ENCODE measurements around the gene RNU2-1.
"Not testable (repeated sequence)": the region's sequence is repeated elsewhere in the genome, so short reads cannot be mapped to it uniquely, and the experiment has no call there.

Gene RNU2-1

DNA sequence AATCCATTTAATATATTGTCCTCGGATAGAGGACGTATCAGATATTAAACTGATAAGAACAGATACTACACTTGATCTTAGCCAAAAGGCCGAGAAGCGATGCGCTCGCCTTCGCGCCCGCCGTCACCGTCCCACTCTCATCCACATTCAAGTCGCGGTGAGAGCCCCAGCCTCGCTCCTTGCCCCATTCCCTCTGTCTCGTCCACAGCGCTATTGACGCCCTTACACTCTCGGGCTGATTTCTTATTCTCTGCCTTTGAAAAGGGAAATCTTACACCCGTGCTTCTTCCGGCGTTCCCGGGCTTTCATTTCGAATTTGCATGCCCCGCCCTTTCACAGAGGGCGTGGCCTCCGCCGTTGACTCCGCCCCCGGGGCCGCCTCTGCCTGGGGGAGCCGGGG lies at the start of gene RNU2-1:
Gene RNU2-1 (minus strand): TSS at position 101 of the 400 bp plus-strand sequence.
- not testable (repeated sequence) for H3K36me3 ChIP-seq (ENCODE audit: control insufficient read depth, insufficient read depth, low read length); H3K4me3 ChIP-seq (ENCODE audit: low read length); H3K9ac ChIP-seq (ENCODE audit: low read length); H3K4me1 ChIP-seq (ENCODE audit: control insufficient read depth, insufficient read depth, low read length); H3K9me3 ChIP-seq (ENCODE audit: control insufficient read depth, low read length); H3K27me3 ChIP-seq (ENCODE audit: control insufficient read depth, insufficient read depth, low read length)

DNA sequence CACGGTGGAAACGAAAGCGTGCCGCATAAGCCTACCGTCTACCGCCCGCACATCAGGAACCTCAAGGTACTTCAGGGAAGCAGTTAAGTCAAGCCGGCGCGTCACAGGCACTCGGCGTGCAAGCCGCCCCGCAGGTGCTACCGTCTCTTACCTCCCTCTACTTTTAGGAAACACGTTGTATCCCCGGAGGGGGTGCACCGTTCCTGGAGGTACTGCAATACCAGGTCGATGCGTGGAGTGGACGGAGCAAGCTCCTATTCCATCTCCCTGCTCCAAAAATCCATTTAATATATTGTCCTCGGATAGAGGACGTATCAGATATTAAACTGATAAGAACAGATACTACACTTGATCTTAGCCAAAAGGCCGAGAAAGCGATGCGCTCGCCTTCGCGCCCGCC lies 39.1 kb upstream of the RNU2-1 start:
- H3K36me3 ChIP-seq (ENCODE audit: control insufficient read depth, insufficient read depth, low read length); H3K9ac ChIP-seq (ENCODE audit: low read length); H3K4me3 ChIP-seq (ENCODE audit: low read length); H3K27me3 ChIP-seq (ENCODE audit: control insufficient read depth, insufficient read depth, low read length); H3K9me3 ChIP-seq (ENCODE audit: control insufficient read depth, low read length); H3K4me1 ChIP-seq (ENCODE audit: control insufficient read depth, insufficient read depth, low read length): not testable (repeated sequence)

DNA sequence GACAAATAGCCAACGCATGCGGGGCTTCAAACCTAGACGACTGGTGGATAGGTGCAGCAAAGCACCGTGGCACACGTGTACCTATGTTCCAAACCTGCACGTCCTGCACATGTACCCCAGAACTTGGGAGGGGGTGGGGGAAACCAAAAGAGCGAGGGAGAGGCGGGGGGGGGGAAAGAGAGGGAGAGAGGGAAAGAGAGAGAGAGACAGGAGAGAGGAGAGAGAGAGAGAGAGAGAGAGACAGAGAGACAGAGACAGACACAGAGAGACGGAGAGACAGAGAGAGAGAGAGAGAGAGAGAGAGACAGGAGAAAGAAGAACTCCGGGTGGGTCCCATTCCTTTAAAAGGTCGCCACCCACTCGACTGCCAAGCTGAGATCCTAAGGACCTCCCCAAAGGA lies 38.7 kb upstream of the RNU2-1 start:
- not testable (repeated sequence) for H3K27me3 ChIP-seq (ENCODE audit: control insufficient read depth, insufficient read depth, low read length); H3K9me3 ChIP-seq (ENCODE audit: control insufficient read depth, low read length); H3K4me1 ChIP-seq (ENCODE audit: control insufficient read depth, insufficient read depth, low read length); H3K36me3 ChIP-seq (ENCODE audit: control insufficient read depth, insufficient read depth, low read length); H3K4me3 ChIP-seq (ENCODE audit: low read length); H3K9ac ChIP-seq (ENCODE audit: low read length)

DNA sequence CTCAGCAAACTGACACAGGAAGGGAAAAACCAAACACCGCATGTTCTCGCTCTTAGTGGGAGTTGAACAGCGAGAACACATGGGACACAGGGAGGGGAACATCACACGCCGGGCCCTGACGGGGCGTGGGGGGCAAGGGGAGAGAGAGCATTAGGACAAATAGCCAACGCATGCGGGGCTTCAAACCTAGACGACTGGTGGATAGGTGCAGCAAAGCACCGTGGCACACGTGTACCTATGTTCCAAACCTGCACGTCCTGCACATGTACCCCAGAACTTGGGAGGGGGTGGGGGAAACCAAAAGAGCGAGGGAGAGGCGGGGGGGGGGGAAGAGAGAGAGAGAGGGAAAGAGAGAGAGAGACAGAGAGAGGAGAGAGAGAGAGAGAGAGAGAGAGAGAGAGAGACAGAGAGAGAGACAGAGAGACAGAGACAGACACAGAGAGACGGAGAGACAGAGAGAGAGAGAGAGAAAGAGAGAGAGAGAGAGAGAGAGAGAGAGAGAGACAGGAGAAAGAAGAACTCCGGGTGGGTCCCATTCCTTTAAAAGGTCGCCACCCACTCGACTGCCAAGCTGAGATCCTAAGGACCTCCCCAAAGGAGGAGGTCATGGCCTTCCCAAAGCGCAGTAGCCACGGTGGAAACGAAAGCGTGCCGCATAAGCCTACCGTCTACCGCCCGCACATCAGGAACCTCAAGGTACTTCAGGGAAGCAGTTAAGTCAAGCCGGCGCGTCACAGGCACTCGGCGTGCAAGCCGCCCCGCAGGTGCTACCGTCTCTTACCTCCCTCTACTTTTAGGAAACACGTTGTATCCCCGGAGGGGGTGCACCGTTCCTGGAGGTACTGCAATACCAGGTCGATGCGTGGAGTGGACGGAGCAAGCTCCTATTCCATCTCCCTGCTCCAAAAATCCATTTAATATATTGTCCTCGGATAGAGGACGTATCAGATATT lies 37.1 kb upstream of the RNU2-1 start:
- H3K9ac ChIP-seq (ENCODE audit: low read length); H3K4me1 ChIP-seq (ENCODE audit: control insufficient read depth, insufficient read depth, low read length); H3K27me3 ChIP-seq (ENCODE audit: control insufficient read depth, insufficient read depth, low read length); H3K36me3 ChIP-seq (ENCODE audit: control insufficient read depth, insufficient read depth, low read length); H3K4me3 ChIP-seq (ENCODE audit: low read length); H3K9me3 ChIP-seq (ENCODE audit: control insufficient read depth, low read length): not testable (repeated sequence)

DNA sequence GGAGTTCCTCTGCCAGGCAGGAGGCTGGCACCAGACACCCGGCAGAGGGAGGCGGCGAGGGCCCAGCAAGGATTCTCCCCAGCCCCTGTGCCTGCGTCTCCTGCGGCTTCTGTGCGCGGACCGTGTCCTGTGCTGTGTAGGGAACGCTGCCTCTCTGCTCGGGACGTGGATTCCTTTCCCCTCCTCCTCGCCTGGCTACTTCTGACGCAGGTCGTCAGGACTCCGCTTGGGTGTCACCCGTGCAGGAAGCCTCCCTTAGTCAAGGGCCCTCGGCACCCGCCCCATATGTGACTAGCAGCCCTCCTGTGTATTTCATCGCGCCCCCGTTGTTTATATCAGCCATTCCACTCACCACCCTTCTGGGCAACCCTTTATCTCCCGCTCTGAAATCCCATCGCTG lies 12.7 kb upstream of the RNU2-1 start:
- H3K9me3 ChIP-seq (ENCODE audit: control insufficient read depth, low read length); H3K4me1 ChIP-seq (ENCODE audit: control insufficient read depth, insufficient read depth, low read length); H3K27me3 ChIP-seq (ENCODE audit: control insufficient read depth, insufficient read depth, low read length); H3K4me3 ChIP-seq (ENCODE audit: low read length); H3K36me3 ChIP-seq (ENCODE audit: control insufficient read depth, insufficient read depth, low read length); H3K9ac ChIP-seq (ENCODE audit: low read length): not testable (repeated sequence)

DNA sequence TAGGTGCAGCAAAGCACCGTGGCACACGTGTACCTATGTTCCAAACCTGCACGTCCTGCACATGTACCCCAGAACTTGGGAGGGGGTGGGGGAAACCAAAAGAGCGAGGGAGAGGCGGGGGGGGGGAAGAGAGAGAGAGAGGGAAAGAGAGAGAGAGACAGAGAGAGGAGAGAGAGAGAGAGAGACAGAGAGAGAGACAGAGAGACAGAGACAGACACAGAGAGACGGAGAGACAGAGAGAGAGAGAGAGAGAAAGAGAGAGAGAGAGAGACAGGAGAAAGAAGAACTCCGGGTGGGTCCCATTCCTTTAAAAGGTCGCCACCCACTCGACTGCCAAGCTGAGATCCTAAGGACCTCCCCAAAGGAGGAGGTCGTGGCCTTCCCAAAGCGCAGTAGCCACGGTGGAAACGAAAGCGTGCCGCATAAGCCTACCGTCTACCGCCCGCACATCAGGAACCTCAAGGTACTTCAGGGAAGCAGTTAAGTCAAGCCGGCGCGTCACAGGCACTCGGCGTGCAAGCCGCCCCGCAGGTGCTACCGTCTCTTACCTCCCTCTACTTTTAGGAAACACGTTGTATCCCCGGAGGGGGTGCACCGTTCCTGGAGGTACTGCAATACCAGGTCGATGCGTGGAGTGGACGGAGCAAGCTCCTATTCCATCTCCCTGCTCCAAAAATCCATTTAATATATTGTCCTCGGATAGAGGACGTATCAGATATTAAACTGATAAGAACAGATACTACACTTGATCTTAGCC lies 7.0 kb upstream of the RNU2-1 start:
- H3K4me3 ChIP-seq (ENCODE audit: low read length); H3K4me1 ChIP-seq (ENCODE audit: control insufficient read depth, insufficient read depth, low read length); H3K9ac ChIP-seq (ENCODE audit: low read length); H3K36me3 ChIP-seq (ENCODE audit: control insufficient read depth, insufficient read depth, low read length); H3K27me3 ChIP-seq (ENCODE audit: control insufficient read depth, insufficient read depth, low read length); H3K9me3 ChIP-seq (ENCODE audit: control insufficient read depth, low read length): not testable (repeated sequence)

DNA sequence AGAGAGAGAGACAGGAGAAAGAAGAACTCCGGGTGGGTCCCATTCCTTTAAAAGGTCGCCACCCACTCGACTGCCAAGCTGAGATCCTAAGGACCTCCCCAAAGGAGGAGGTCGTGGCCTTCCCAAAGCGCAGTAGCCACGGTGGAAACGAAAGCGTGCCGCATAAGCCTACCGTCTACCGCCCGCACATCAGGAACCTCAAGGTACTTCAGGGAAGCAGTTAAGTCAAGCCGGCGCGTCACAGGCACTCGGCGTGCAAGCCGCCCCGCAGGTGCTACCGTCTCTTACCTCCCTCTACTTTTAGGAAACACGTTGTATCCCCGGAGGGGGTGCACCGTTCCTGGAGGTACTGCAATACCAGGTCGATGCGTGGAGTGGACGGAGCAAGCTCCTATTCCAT lies 5.8 kb upstream of the RNU2-1 start:
- not testable (repeated sequence) for H3K27me3 ChIP-seq (ENCODE audit: control insufficient read depth, insufficient read depth, low read length); H3K9me3 ChIP-seq (ENCODE audit: control insufficient read depth, low read length); H3K4me1 ChIP-seq (ENCODE audit: control insufficient read depth, insufficient read depth, low read length); H3K36me3 ChIP-seq (ENCODE audit: control insufficient read depth, insufficient read depth, low read length); H3K9ac ChIP-seq (ENCODE audit: low read length); H3K4me3 ChIP-seq (ENCODE audit: low read length)

DNA sequence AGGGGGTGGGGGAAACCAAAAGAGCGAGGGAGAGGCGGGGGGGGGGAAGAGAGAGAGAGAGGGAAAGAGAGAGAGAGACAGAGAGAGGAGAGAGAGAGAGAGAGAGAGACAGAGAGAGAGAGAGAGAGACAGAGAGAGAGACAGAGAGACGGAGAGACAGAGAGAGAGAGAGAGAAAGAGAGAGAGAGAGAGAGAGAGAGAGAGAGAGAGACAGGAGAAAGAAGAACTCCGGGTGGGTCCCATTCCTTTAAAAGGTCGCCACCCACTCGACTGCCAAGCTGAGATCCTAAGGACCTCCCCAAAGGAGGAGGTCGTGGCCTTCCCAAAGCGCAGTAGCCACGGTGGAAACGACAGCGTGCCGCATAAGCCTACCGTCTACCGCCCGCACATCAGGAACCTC lies 514 bp downstream of the RNU2-1 start:
- H3K4me3 ChIP-seq (ENCODE audit: low read length); H3K27me3 ChIP-seq (ENCODE audit: control insufficient read depth, insufficient read depth, low read length); H3K9ac ChIP-seq (ENCODE audit: low read length); H3K4me1 ChIP-seq (ENCODE audit: control insufficient read depth, insufficient read depth, low read length); H3K36me3 ChIP-seq (ENCODE audit: control insufficient read depth, insufficient read depth, low read length); H3K9me3 ChIP-seq (ENCODE audit: control insufficient read depth, low read length): not testable (repeated sequence)

DNA sequence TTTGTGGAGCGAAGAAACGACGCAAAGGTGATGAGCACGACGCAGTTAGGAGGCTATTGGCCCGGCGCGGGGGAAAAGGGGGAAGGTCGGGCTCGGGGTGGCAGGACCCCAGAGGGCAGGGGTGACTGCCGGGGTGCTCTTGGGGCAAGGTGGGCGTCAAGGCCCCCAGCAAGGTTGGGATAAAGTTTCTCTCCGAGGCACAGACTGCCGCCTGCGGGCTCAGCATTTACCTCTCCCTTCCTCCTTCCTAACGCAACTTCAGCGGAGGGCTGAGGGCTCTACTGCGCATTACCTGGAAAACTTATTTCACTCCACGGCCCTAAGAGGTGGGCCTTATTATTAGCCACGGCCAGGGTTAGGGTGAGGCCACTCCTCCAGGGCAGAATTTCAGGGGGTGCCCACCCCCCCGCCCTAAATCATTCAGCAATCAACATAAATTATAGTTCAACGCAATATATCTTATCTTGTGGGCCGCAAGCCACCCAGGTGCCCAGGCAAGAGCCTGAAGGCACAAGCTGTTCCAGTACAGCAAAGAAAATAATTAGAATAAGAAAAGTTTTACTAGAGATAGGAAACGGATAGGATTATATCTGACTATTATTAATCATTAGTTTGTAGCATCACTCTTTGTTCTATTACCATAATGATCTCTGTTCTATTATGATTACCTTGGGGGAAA lies 1.6 kb downstream of the RNU2-1 start:
- peak overlapping the region; percentile 43 for H3K9ac ChIP-seq (ENCODE audit: low read length)
- not testable (repeated sequence) for H3K4me3 ChIP-seq (ENCODE audit: low read length); H3K4me1 ChIP-seq (ENCODE audit: control insufficient read depth, insufficient read depth, low read length); H3K36me3 ChIP-seq (ENCODE audit: control insufficient read depth, insufficient read depth, low read length); H3K9me3 ChIP-seq (ENCODE audit: control insufficient read depth, low read length); H3K27me3 ChIP-seq (ENCODE audit: control insufficient read depth, insufficient read depth, low read length)

DNA sequence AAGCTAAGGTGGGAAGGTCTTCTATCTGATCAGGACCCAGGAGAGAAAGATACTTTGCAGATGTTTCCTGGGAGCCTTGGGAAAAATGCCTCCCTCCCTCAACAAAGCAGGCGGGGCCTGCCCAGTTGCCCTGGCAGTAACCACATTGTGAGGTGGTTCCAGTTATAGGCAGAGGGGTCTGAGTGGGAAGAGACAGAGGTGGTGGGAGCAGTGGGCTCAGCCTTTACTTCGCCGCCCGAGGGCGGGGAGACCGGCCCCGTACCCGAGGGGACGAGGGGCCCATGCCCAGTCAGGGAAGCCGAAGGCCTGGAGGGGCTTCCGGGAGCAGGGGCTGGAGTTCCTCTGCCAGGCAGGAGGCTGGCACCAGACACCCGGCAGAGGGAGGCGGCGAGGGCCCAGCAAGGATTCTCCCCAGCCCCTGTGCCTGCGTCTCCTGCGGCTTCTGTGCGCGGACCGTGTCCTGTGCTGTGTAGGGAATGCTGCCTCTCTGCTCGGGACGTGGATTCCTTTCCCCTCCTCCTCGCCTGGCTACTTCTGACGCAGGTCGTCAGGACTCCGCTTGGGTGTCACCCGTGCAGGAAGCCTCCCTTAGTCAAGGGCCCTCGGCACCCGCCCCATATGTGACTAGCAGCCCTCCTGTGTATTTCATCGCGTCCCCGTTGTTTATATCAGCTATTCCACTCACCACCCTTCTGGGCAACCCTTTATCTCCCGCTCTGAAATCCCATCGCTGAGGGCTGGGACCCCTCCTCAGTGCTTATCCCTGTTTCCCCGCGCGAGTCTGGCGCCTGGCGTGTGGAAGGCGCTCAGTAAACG lies 2.4 kb downstream of the RNU2-1 start:
- not testable (repeated sequence) for H3K36me3 ChIP-seq (ENCODE audit: control insufficient read depth, insufficient read depth, low read length); H3K4me3 ChIP-seq (ENCODE audit: low read length)
- H3K9ac ChIP-seq (ENCODE audit: low read length): peak overlapping the region; percentile 43

DNA sequence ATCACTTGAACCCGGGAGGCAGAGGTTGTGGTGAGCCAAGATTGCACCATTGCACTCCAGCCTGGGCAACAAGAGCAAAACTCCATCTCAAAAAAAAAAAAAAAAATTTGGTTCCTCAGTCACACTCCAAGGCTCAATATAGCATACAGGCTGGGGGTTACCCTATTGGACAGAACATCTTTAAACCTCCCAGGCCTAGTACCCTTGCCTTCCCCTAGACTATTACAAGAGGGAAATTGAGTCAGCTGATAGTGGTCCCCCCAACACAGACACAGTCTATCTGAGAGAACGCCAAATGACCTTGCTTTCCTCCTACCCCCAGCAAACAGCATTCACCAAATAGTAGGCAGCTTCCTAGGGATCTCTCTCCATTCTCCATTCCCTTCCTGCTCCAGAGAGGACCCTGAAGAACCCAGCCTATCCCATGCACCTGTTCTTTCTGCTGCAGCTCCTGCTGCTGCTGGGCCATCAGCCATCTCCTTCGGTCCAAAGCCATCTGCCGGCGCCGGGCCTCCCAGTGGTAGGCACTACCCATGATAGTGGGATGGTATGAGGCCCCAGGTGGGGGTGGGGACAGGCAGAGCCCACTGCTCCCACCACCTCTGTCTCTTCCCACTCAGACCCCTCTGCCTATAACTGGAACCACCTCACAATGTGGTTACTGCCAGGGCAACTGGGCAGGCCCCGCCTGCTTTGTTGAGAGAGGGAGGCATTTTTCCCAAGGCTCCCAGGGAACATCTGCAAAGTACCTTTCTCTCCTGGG lies 5.6 kb downstream of the RNU2-1 start, which contains the start of gene CCDC200:
Gene CCDC200 (minus strand): TSS at position 604 of the 763 bp plus-strand sequence. CDS start 69 bp downstream, at position 535.
- H3K4me1 ChIP-seq (ENCODE audit: control insufficient read depth, insufficient read depth, low read length); H3K27me3 ChIP-seq (ENCODE audit: control insufficient read depth, insufficient read depth, low read length); H3K4me3 ChIP-seq (ENCODE audit: low read length); H3K9ac ChIP-seq (ENCODE audit: low read length); H3K36me3 ChIP-seq (ENCODE audit: control insufficient read depth, insufficient read depth, low read length); H3K9me3 ChIP-seq (ENCODE audit: control insufficient read depth, low read length): not testable (repeated sequence)

More for the DNA sequence above, 2.4 kb downstream of the RNU2-1 start:
- not testable (repeated sequence) for H3K9me3 ChIP-seq (ENCODE audit: control insufficient read depth, low read length); H3K27me3 ChIP-seq (ENCODE audit: control insufficient read depth, insufficient read depth, low read length); H3K4me1 ChIP-seq (ENCODE audit: control insufficient read depth, insufficient read depth, low read length)
